H1 (cell line): ENCODE measurements around the gene EPHA5. TPM values are rescaled to one million over a fixed set of nuclear protein-coding genes. Genes with fewer than 3 reads are reported as not detected.

Experiments used
- CTCF ChIA-PET: fragments of 300-600 bp; sonication (Branson Sonifier 250); formaldehyde crosslinking; loops from one replicate; lab custom pipeline; 2021; ENCODE audit not compliant: partially characterized antibody; lab: Charles Lee
- POLR2A ChIA-PET: fragments of 300-600 bp; sonication (Branson Sonifier 250); formaldehyde crosslinking; loops from one replicate; lab custom pipeline; 2021; ENCODE audit warnings: inconsistent platforms; ENCODE audit not compliant: partially characterized antibody; lab: Charles Lee
- DNase-seq, 2 experiments: peaks; one replicate each; pipeline versions ENCODE4 v3.0.0 to v3.0.0-alpha.2; 2010 to 2022; ENCODE audit warnings: low spot score in 2 of 2, low read depth in 1 of 2, mixed read lengths in 1 of 2
- FAIRE-seq: peaks from 2 replicates; lab custom pipeline; 2011; peaks lifted over from hg19 to GRCh38; lab: Jason Lieb, UNC
- H2AFZ ChIP-seq: 2 replicates; pipeline ENCODE4 v1.8.1; 2012; ENCODE audit warnings: low read length, inconsistent platforms
- H2AK5ac ChIP-seq: 2 replicates; pipeline ENCODE4 v1.6.1; 2013; ENCODE audit warnings: low read depth, low read length
- H2BK120ac ChIP-seq: replicated peaks from 2 replicates; pipeline ENCODE3; 2013; ENCODE audit warnings: low read depth, low read length, inconsistent platforms
- H2BK12ac ChIP-seq: 2 replicates; pipeline ENCODE4 v1.6.1; 2013; ENCODE audit warnings: low read depth, low read length
- H2BK15ac ChIP-seq: 2 replicates; pipeline ENCODE4 v1.6.1; 2013; ENCODE audit warnings: low read length
- H2BK20ac ChIP-seq: 2 replicates; pipeline ENCODE4 v1.6.1; 2013; ENCODE audit warnings: low read length
- H2BK5ac ChIP-seq: 2 replicates; pipeline ENCODE4 v1.6.1; 2013; ENCODE audit warnings: low read depth, low read length
- H3K14ac ChIP-seq: 2 replicates; pipeline ENCODE4 v1.6.1; 2013; ENCODE audit warnings: inconsistent platforms; ENCODE audit not compliant: insufficient read length
- H3K18ac ChIP-seq: 2 replicates; pipeline ENCODE4 v1.6.1; 2013; ENCODE audit warnings: low read length; ENCODE audit errors: extremely low read depth
- H3K23ac ChIP-seq: 2 replicates; pipeline ENCODE4 v1.6.1; 2013; ENCODE audit warnings: inconsistent platforms; ENCODE audit not compliant: insufficient read length
- H3K23me2 ChIP-seq: 2 replicates; pipeline ENCODE4 v1.6.1; 2013; ENCODE audit warnings: low read depth, low read length
- H3K27ac ChIP-seq: 2 replicates; pipeline ENCODE4 v1.6.1; 2011; ENCODE audit warnings: low read depth, low read length, inconsistent platforms
- H3K27me3 ChIP-seq, 4 experiments: replicated peaks in 1 of 4; 1 replicate in 1 of 4; 2 replicates in 3 of 4; pipeline versions ENCODE4 v1.6.1 to v1.8.1; 2011 to 2013; ENCODE audit warnings: low read length in 3 of 4, mild to moderate bottlenecking in 3 of 4, inconsistent platforms in 2 of 4, mixed read lengths in 2 of 4, moderate library complexity in 1 of 4; ENCODE audit not compliant: control insufficient read depth in 3 of 4, insufficient read depth in 3 of 4; ENCODE audit errors: extremely low read depth in 1 of 4
- H3K36me3 ChIP-seq, 4 experiments: 2 replicates each; pipeline versions ENCODE4 v1.6.1 to v1.8.1; 2011 to 2013; ENCODE audit warnings: mild to moderate bottlenecking in 4 of 4, low read length in 3 of 4, moderate library complexity in 2 of 4, control low read depth in 1 of 4, inconsistent platforms in 1 of 4; ENCODE audit not compliant: insufficient read depth in 4 of 4, control insufficient read depth in 2 of 4
- H3K4ac ChIP-seq: replicated peaks from 2 replicates; pipeline ENCODE3; 2013; ENCODE audit warnings: low read length, low read depth, mixed read lengths, inconsistent platforms; ENCODE audit not compliant: insufficient read length
- H3K4me1 ChIP-seq, 4 experiments: replicated peaks in 1 of 4; 1 replicate in 1 of 4; 2 replicates in 3 of 4; pipeline versions ENCODE4 v1.6.1 to v1.8.1; 2011 to 2013; ENCODE audit warnings: low read length in 3 of 4, inconsistent platforms in 2 of 4, mixed read lengths in 1 of 4; ENCODE audit not compliant: insufficient read depth in 4 of 4, control insufficient read depth in 3 of 4
- H3K4me2 ChIP-seq, 2 experiments: 2 replicates each; pipeline versions ENCODE4 v1.6.1 to v1.8.1; 2011 to 2013; ENCODE audit warnings: low read depth in 2 of 2, low read length in 2 of 2, control low read depth in 1 of 2, inconsistent platforms in 1 of 2, mild to moderate bottlenecking in 1 of 2; ENCODE audit not compliant: insufficient read depth in 1 of 2
- H3K4me3 ChIP-seq, 4 experiments: fragments of 200-600, 300-600 bp in 1 of 4; sonication (generic), shearing (Covaris generic), sonication (Bioruptor Twin) in 1 of 4; 2 replicates each; pipeline versions ENCODE4 v1.5.1 to v1.8.1; 2011 to 2016; ENCODE audit warnings: low read length in 4 of 4, low read depth in 3 of 4, control low read depth in 2 of 4, inconsistent platforms in 2 of 4, mild to moderate bottlenecking in 2 of 4, mixed read lengths in 1 of 4, moderate library complexity in 1 of 4; ENCODE audit not compliant: insufficient read depth in 2 of 4; ENCODE audit errors: extremely low read depth in 1 of 4
- H3K56ac ChIP-seq: replicated peaks from 2 replicates; pipeline ENCODE3; 2013; ENCODE audit warnings: low read depth, mild to moderate bottlenecking, mixed read lengths, low read length, inconsistent platforms; ENCODE audit not compliant: insufficient read length
- H3K79me1 ChIP-seq: 2 replicates; pipeline ENCODE4 v1.6.1; 2013; ENCODE audit warnings: low read depth, low read length, control low read depth
- H3K79me2 ChIP-seq, 2 experiments: 2 replicates each; pipeline versions ENCODE4 v1.6.1 to v1.8.1; 2012 to 2013; ENCODE audit warnings: low read length in 2 of 2, mild to moderate bottlenecking in 2 of 2, inconsistent platforms in 1 of 2; ENCODE audit not compliant: insufficient read depth in 2 of 2, control insufficient read depth in 1 of 2
- H3K9ac ChIP-seq, 4 experiments: replicated peaks in 1 of 4; 1 replicate in 1 of 4; 2 replicates in 3 of 4; pipeline versions ENCODE4 v1.6.1 to v1.8.1; 2011 to 2013; ENCODE audit warnings: low read depth in 3 of 4, low read length in 3 of 4, control low read depth in 2 of 4, mild to moderate bottlenecking in 2 of 4, moderate library complexity in 2 of 4, inconsistent platforms in 1 of 4; ENCODE audit errors: extremely low read depth in 1 of 4
- H3K9me3 ChIP-seq, 2 experiments: 2 replicates each; pipeline versions ENCODE4 v1.6.1 to v1.8.1; 2012 to 2013; ENCODE audit warnings: mild to moderate bottlenecking in 2 of 2, moderate library complexity in 2 of 2, control low read depth in 1 of 2, inconsistent platforms in 1 of 2, low read depth in 1 of 2, low read length in 1 of 2, mixed read lengths in 1 of 2; ENCODE audit not compliant: insufficient read depth in 2 of 2
- H4K20me1 ChIP-seq, 2 experiments: replicated peaks in 1 of 2; 2 replicates each; pipeline versions ENCODE3 to v1.8.1; 2011 to 2013; ENCODE audit warnings: inconsistent platforms in 2 of 2, low read length in 2 of 2, mild to moderate bottlenecking in 1 of 2; ENCODE audit not compliant: insufficient read depth in 2 of 2, control insufficient read depth in 1 of 2
- H4K5ac ChIP-seq: 2 replicates; pipeline ENCODE4 v1.6.1; 2013; ENCODE audit warnings: low read length, low read depth, mixed read lengths, inconsistent platforms; ENCODE audit not compliant: insufficient read length
- H4K8ac ChIP-seq: 2 replicates; pipeline ENCODE4 v1.8.0; 2013; ENCODE audit warnings: mild to moderate bottlenecking, moderate library complexity, low read length, inconsistent platforms; ENCODE audit not compliant: insufficient read depth; ENCODE audit errors: extremely low read depth
- H4K91ac ChIP-seq: replicated peaks from 2 replicates; pipeline ENCODE3; 2013; ENCODE audit warnings: low read length, mixed read lengths, inconsistent platforms; ENCODE audit not compliant: insufficient read length
- SUZ12 ChIP-seq: fragments of 200-600 bp; sonication (generic); IDR thresholded peaks from 2 replicates; pipeline ENCODE4 v1.6.1; 2012; ENCODE audit warnings: mild to moderate bottlenecking, inconsistent platforms, low read length, moderate library complexity, mixed read lengths
- TBP ChIP-seq: IDR thresholded peaks from 2 replicates; pipeline ENCODE4 v1.6.1; 2011; ENCODE audit warnings: low read depth, low read length, improper control_type of control experiment
- WGBS, 2 experiments: shearing (Covaris generic) in 1 of 2; methylation state at CpG; one replicate each; pipeline versions ENCODE4 v1.1.6 to v1.1.7; 2013 to 2015; ENCODE audit warnings: low lambda C conversion rate in 2 of 2, mixed read lengths in 2 of 2, inconsistent platforms in 1 of 2, low coverage in 1 of 2, missing lambda C conversion rate in 1 of 2; ENCODE audit not compliant: insufficient replicate concordance in 2 of 2, insufficient coverage in 1 of 2, insufficient read length in 1 of 2; ENCODE audit errors: extremely low coverage in 1 of 2, missing lambda C conversion rate in 1 of 2; 5-methylcytosine and 5-hydroxymethylcytosine counted together
- polyA plus RNA-seq, 7 experiments: library from polyadenylated mRNA; depleted of rRNA in 3 of 7; stranded (reverse) in 5 of 7; unstranded in 2 of 7; fragments of >200 nt in 5 of 7; fragments of 200-250 nt in 2 of 7; gene quantifications; 1 replicate in 5 of 7; 2 replicates in 1 of 7; 4 replicates in 1 of 7; pipeline versions ENCODE4 v1.2.1 to v1.2.3, GENCODE V29; 2011 to 2013; ENCODE audit warnings: missing spikeins in 2 of 7, mixed read lengths in 2 of 7
- total RNA-seq: library from RNA; stranded (reverse); fragmentation: NEBNext Ultra II Directional; extraction: Animal tissue kit (Norgen Biotek cat#: 25700); gene quantifications from 2 replicates; pipeline ENCODE4 v1.2.1, GENCODE V29; 2021

EPHA5 gene
- total and polyA plus RNA-seq, 2 of the 8 experiments (the other 6 are each of a cell fraction or from before 2014, with no cell fraction given) = 0.03 to 0.11 TPM

- 3% methylated on average over 6 of the region's 6 CpGs; no CpG with 5 or more reads in 1 of the 2 experiments for WGBS, 2 experiments
- H2AK5ac ChIP-seq = no peak overlapping the region
- H3K36me3 ChIP-seq = no peaks in the 10 kb centered on the region
- H2BK120ac ChIP-seq = no peak overlapping the region
- no peaks in the 10 kb centered on the region for H3K79me1 ChIP-seq
- H2BK12ac ChIP-seq = no peak overlapping the region
- no peak overlapping the region for H3K14ac ChIP-seq
- peaks cover 25 to 62% (median 44%) of the 10 kb centered on the region in 4 experiments for H3K27me3 ChIP-seq
- peak overlapping the region; percentile 77 to 99 for H3K4me2 ChIP-seq
- no peak overlapping the region for H3K18ac ChIP-seq
- H3K4me1 ChIP-seq = peaks cover 5 to 18% (median 7%) of the 10 kb centered on the region in 4 experiments; a peak in 6 of 7 replicates
- no peak overlapping the region for H3K23ac ChIP-seq
- H2BK20ac ChIP-seq = no peak overlapping the region
- FAIRE-seq (no peak), DNase-seq (no peak)
- H4K5ac ChIP-seq = no peak overlapping the region
- no peak overlapping the region for H2BK15ac ChIP-seq
- no peaks in the 10 kb centered on the region for H3K79me2 ChIP-seq
- no peak overlapping the region for H4K8ac ChIP-seq
- no peak overlapping the region for H3K4ac ChIP-seq
- no peak overlapping the region for H4K91ac ChIP-seq
- no peaks in the 10 kb centered on the region for H3K9me3 ChIP-seq
- TF ChIP-seq SUZ12 = peak; percentile 15; the same call in 1 of the 2 replicates
- TF ChIP-seq TBP = no peak
- H3K9ac ChIP-seq = no peak overlapping the region
- ChIA-PET POLR2A (interaction anchor here (0.8 kb wide), 1 partner anchor 14 kb away, joined by 6 read pairs; no protein-coding TSS in a partner anchor), CTCF (interaction anchor here (0.6 to 1.2 kb wide), 4 partner anchors 25 to 799 kb away, joined by 3 read pairs; no protein-coding TSS in a partner anchor)
- no peaks in the 10 kb centered on the region for H4K20me1 ChIP-seq
- H3K27ac ChIP-seq = no peak overlapping the region
- H3K56ac ChIP-seq = no peak overlapping the region
- H2BK5ac ChIP-seq = no peak overlapping the region
- peak overlapping the region; percentile 24 to 58 (median 52); a peak in 7 of 8 replicates for H3K4me3 ChIP-seq
- H2AFZ ChIP-seq = peak overlapping the region; percentile 31; the same call in 1 of the 2 replicates
- H3K23me2 ChIP-seq = peaks cover 27% of the 10 kb centered on the region
Measured at GRCh38 chr4:65670020-65670330, 314 bp downstream of the EPHA5 start.
